ENCODE data around the gene SYK.
A peak's percentile ranks its signal among the peaks of the same experiment; 100 is the strongest.

Gene SYK

GRCh38 chr9:90793729-90794128 lies 7.9 kb upstream of the SYK start:
- Histone ChIP-seq H3K27me3 (ENCODE audit: control insufficient read depth in 2 of 2, insufficient read depth in 2 of 2, low read length in 2 of 2) (no peaks in the 10 kb centered on the region), H3K4me1 (ENCODE audit: control insufficient read depth in 2 of 2, insufficient read depth in 2 of 2, low read length in 2 of 2) (peaks cover 0 to 5% of the 10 kb centered on the region in 2 donors), H3K9ac (ENCODE audit: low read depth in 1 of 2, low read length in 2 of 2) (no peak overlapping the region), H3K4me3 (ENCODE audit: low read length in 2 of 2) (no peak overlapping the region), H3K36me3 (ENCODE audit: control insufficient read depth in 2 of 2, insufficient read depth in 2 of 2, low read length in 2 of 2) (no peaks in the 10 kb centered on the region), H3K27ac (ENCODE audit: low read depth in 2 of 2, low read length in 2 of 2) (no peak overlapping the region), H3K9me3 (ENCODE audit: control insufficient read depth in 2 of 2, low read length in 2 of 2) (no peaks in the 10 kb centered on the region)

- H3K9me3 ChIP-seq (ENCODE audit: control insufficient read depth in 2 of 2, low read length in 2 of 2): no peaks in the 10 kb centered on the region
- no peak overlapping the region for H3K4me3 ChIP-seq (ENCODE audit: low read length in 2 of 2)
- no peaks in the 10 kb centered on the region for H3K36me3 ChIP-seq (ENCODE audit: control insufficient read depth in 2 of 2, insufficient read depth in 2 of 2, low read length in 2 of 2)
- H3K4me1 ChIP-seq (ENCODE audit: control insufficient read depth in 2 of 2, insufficient read depth in 2 of 2, low read length in 2 of 2): peaks cover 0 to 5% of the 10 kb centered on the region in 2 donors
- no peak overlapping the region for H3K9ac ChIP-seq (ENCODE audit: low read depth in 1 of 2, low read length in 2 of 2)
- no peak overlapping the region for H3K27ac ChIP-seq (ENCODE audit: low read depth in 2 of 2, low read length in 2 of 2)
- H3K27me3 ChIP-seq (ENCODE audit: control insufficient read depth in 2 of 2, insufficient read depth in 2 of 2, low read length in 2 of 2): no peaks in the 10 kb centered on the region
Measured at GRCh38 chr9:90795084-90795483, 6.5 kb upstream of the SYK start.

- Histone ChIP-seq H3K4me3 (ENCODE audit: low read length in 2 of 2) (no peak overlapping the region), H3K9me3 (ENCODE audit: control insufficient read depth in 2 of 2, low read length in 2 of 2) (no peaks in the 10 kb centered on the region), H3K36me3 (ENCODE audit: control insufficient read depth in 2 of 2, insufficient read depth in 2 of 2, low read length in 2 of 2) (no peaks in the 10 kb centered on the region), H3K4me1 (ENCODE audit: control insufficient read depth in 2 of 2, insufficient read depth in 2 of 2, low read length in 2 of 2) (peaks cover 3 to 8% of the 10 kb centered on the region in 2 donors), H3K27ac (ENCODE audit: low read depth in 2 of 2, low read length in 2 of 2) (peak overlapping the region in 1 of 2 donors; percentile 63), H3K9ac (ENCODE audit: low read depth in 1 of 2, low read length in 2 of 2) (no peak overlapping the region), H3K27me3 (ENCODE audit: control insufficient read depth in 2 of 2, insufficient read depth in 2 of 2, low read length in 2 of 2) (no peaks in the 10 kb centered on the region)
Measured at GRCh38 chr9:90795871-90796317, 5.7 kb upstream of the SYK start.

DNA sequence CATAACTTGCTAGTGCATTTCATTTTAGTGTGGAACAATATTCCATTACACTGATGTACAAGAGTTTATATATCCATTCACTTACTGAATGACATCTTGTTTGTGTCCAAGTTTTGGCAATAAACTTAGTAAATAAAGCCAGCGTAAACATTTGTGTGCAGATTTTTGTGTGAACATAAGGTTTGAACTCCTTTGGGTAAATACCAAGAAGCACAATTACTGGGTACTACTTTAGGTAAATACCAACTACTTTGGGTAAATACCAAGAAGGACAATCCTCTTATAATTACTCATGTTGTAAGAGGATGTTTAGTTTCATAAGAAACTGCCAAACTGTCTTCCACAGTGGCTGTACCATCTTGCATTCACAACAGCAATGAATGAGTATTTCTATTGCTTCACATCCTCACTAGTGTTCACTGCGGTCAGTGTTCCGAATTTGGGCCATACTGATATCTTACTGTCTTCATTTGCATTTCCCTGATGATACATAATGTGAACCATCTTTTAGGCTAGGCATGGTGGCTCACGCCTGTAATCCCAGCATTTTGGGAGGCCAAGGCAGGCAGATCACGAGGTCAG lies 2.3 kb upstream of the SYK start:
- Histone ChIP-seq H3K27me3 (ENCODE audit: control insufficient read depth in 2 of 2, insufficient read depth in 2 of 2, low read length in 2 of 2) (no peaks in the 10 kb centered on the region), H3K4me1 (ENCODE audit: control insufficient read depth in 2 of 2, insufficient read depth in 2 of 2, low read length in 2 of 2) (peaks cover 7 to 14% of the 10 kb centered on the region in 2 donors), H3K9ac (ENCODE audit: low read depth in 1 of 2, low read length in 2 of 2) (no peak overlapping the region), H3K36me3 (ENCODE audit: control insufficient read depth in 2 of 2, insufficient read depth in 2 of 2, low read length in 2 of 2) (no peaks in the 10 kb centered on the region), H3K4me3 (ENCODE audit: low read length in 2 of 2) (no peak overlapping the region), H3K9me3 (ENCODE audit: control insufficient read depth in 2 of 2, low read length in 2 of 2) (no peaks in the 10 kb centered on the region), H3K27ac (ENCODE audit: low read depth in 2 of 2, low read length in 2 of 2) (no peak overlapping the region)

DNA sequence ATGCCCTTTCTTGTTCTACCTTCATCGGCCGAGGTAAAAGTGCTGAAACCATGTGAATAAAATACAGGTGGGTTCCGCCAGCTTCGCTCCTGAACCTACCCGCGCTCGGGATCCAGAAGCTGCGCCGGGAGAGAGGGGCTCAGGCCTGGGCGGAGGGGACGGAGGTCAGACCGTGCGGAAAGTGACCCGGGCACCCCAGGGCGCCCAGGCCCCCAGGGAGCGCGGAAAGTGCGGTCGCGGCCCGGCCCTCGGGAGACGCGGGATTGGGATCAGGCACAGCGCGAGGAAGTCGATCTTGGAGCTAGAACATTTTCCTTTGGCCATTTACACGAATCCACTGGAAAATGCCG lies 329 bp downstream of the SYK start:
- peak overlapping the region; percentile 77 to 81 for H3K4me3 ChIP-seq (ENCODE audit: low read length in 2 of 2)
- no peaks in the 10 kb centered on the region for H3K9me3 ChIP-seq (ENCODE audit: control insufficient read depth in 2 of 2, low read length in 2 of 2)
- no peaks in the 10 kb centered on the region for H3K27me3 ChIP-seq (ENCODE audit: control insufficient read depth in 2 of 2, insufficient read depth in 2 of 2, low read length in 2 of 2)
- peak overlapping the region; percentile 86 to 91 for H3K9ac ChIP-seq (ENCODE audit: low read depth in 1 of 2, low read length in 2 of 2)
- H3K36me3 ChIP-seq (ENCODE audit: control insufficient read depth in 2 of 2, insufficient read depth in 2 of 2, low read length in 2 of 2): peaks cover 0 to 2% of the 10 kb centered on the region in 2 donors
- H3K27ac ChIP-seq (ENCODE audit: low read depth in 2 of 2, low read length in 2 of 2): peak overlapping the region; percentile 79 to 92
- peaks cover 9 to 10% of the 10 kb centered on the region in 2 donors for H3K4me1 ChIP-seq (ENCODE audit: control insufficient read depth in 2 of 2, insufficient read depth in 2 of 2, low read length in 2 of 2)

DNA sequence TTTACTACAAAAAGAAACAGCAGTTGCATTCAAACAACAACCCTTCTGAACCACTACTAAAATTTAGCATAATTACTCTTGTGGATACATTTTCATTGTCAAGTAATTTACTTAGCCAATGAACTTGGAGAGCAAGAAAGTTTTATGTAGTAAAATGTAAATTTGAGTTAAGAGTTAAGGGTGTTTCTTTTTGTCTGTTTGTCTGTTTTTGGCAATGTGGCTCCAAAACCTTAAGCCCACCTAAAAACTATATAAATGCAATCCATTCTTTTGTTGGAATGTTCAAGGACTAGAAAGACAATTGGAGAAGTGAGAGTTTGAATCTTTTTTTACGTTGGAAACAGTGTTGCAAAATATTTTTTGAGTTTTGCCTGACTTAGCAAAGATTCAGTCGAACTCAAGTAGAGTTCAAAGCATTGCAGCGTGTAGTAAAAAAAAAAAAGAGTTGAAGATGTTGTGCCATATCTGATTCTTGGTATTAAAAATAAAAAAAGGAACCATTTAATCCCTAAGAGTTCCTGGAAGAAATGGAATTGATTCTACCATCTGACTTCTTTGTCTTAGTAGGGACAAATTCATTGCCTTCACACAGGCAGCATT lies 867 bp downstream of the SYK start:
- Histone ChIP-seq H3K9me3 (ENCODE audit: control insufficient read depth in 2 of 2, low read length in 2 of 2) (no peaks in the 10 kb centered on the region), H3K4me1 (ENCODE audit: control insufficient read depth in 2 of 2, insufficient read depth in 2 of 2, low read length in 2 of 2) (peaks cover 9 to 11% of the 10 kb centered on the region in 2 donors), H3K27me3 (ENCODE audit: control insufficient read depth in 2 of 2, insufficient read depth in 2 of 2, low read length in 2 of 2) (no peaks in the 10 kb centered on the region), H3K9ac (ENCODE audit: low read depth in 1 of 2, low read length in 2 of 2) (peak overlapping the region; percentile 86 to 91), H3K4me3 (ENCODE audit: low read length in 2 of 2) (peak overlapping the region; percentile 77 to 81), H3K27ac (ENCODE audit: low read depth in 2 of 2, low read length in 2 of 2) (peak overlapping the region; percentile 79 to 92), H3K36me3 (ENCODE audit: control insufficient read depth in 2 of 2, insufficient read depth in 2 of 2, low read length in 2 of 2) (peaks cover 0 to 4% of the 10 kb centered on the region in 2 donors)

- Histone ChIP-seq H3K27me3 (ENCODE audit: control insufficient read depth in 2 of 2, insufficient read depth in 2 of 2, low read length in 2 of 2) (no peaks in the 10 kb centered on the region), H3K9ac (ENCODE audit: low read depth in 1 of 2, low read length in 2 of 2) (peak overlapping the region in 1 of 2 donors; percentile 36), H3K4me1 (ENCODE audit: control insufficient read depth in 2 of 2, insufficient read depth in 2 of 2, low read length in 2 of 2) (peaks cover 9 to 16% of the 10 kb centered on the region in 2 donors), H3K9me3 (ENCODE audit: control insufficient read depth in 2 of 2, low read length in 2 of 2) (no peaks in the 10 kb centered on the region), H3K27ac (ENCODE audit: low read depth in 2 of 2, low read length in 2 of 2) (peak overlapping the region in 1 of 2 donors; percentile 62), H3K4me3 (ENCODE audit: low read length in 2 of 2) (peak overlapping the region in 1 of 2 donors; percentile 77), H3K36me3 (ENCODE audit: control insufficient read depth in 2 of 2, insufficient read depth in 2 of 2, low read length in 2 of 2) (peaks cover 0 to 8% of the 10 kb centered on the region in 2 donors)
Measured at GRCh38 chr9:90803860-90804593, 2.4 kb downstream of the SYK start.

DNA sequence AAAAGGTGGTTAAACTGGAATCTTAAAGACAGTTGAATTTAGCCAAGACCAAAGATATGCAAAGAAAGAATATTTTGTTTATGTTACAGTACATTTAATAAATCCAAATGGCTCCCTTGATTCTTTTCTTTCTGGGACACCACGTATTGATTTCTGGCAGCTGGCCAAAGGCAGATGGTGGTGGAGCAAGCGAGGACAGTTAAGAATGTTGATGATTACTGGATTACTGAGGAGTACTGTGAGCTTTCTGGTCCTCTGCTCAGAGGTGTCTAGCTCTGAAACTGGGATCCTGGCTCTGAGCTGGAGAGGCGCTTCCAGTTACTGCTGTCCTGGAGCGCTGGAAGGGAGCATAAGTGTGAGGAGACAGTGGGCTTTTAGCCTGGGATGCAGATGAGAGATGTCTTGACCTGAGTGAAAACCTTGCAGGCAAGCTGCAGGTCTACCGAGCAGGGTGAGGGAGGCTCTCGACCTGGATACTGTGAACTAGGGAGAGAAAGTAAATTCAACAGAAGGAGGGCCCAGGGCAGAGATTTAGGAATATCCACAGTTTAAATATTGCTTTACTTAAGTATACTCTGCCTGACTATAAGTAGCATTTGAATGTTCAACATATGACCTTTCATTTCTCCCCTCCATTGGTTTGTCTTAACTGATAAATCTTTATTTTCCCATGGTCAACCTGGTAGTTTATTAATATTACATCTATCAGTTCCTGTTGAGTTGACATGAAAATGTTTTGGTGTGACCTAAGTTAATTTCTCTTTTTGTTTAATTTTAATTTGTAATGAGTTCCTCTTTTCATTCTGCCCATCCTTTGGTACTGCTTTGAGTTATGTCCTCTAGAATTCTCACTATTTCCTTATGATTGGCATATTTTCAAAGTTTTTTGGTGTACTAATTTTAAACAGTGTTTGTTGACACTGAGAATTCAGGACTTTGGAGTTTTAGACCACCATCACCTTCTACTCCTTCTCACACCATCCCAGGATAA lies 3.7 kb downstream of the SYK start:
- Histone ChIP-seq H3K9me3 (ENCODE audit: control insufficient read depth in 2 of 2, low read length in 2 of 2) (no peaks in the 10 kb centered on the region), H3K4me3 (ENCODE audit: low read length in 2 of 2) (peak overlapping the region in 1 of 2 donors; percentile 10), H3K4me1 (ENCODE audit: control insufficient read depth in 2 of 2, insufficient read depth in 2 of 2, low read length in 2 of 2) (peaks cover 9 to 16% of the 10 kb centered on the region in 2 donors)

GRCh38 chr9:90807006-90807405 lies 5.4 kb downstream of the SYK start:
- Histone ChIP-seq H3K9me3 (ENCODE audit: control insufficient read depth in 2 of 2, low read length in 2 of 2) (no peaks in the 10 kb centered on the region), H3K9ac (ENCODE audit: low read depth in 1 of 2, low read length in 2 of 2) (no peak overlapping the region), H3K36me3 (ENCODE audit: control insufficient read depth in 2 of 2, insufficient read depth in 2 of 2, low read length in 2 of 2) (peaks cover 0 to 8% of the 10 kb centered on the region in 2 donors), H3K27me3 (ENCODE audit: control insufficient read depth in 2 of 2, insufficient read depth in 2 of 2, low read length in 2 of 2) (no peaks in the 10 kb centered on the region), H3K4me3 (ENCODE audit: low read length in 2 of 2) (no peak overlapping the region), H3K27ac (ENCODE audit: low read depth in 2 of 2, low read length in 2 of 2) (no peak overlapping the region), H3K4me1 (ENCODE audit: control insufficient read depth in 2 of 2, insufficient read depth in 2 of 2, low read length in 2 of 2) (peaks cover 5 to 10% of the 10 kb centered on the region in 2 donors)

More for the DNA sequence above, 3.7 kb downstream of the SYK start:
- Histone ChIP-seq H3K36me3 (ENCODE audit: control insufficient read depth in 2 of 2, insufficient read depth in 2 of 2, low read length in 2 of 2) (peaks cover 0 to 8% of the 10 kb centered on the region in 2 donors), H3K27me3 (ENCODE audit: control insufficient read depth in 2 of 2, insufficient read depth in 2 of 2, low read length in 2 of 2) (no peaks in the 10 kb centered on the region), H3K9ac (ENCODE audit: low read depth in 1 of 2, low read length in 2 of 2) (no peak overlapping the region), H3K27ac (ENCODE audit: low read depth in 2 of 2, low read length in 2 of 2) (no peak overlapping the region)
